Fibroblast of mammary gland (primary cell): Measurements from ENCODE around the gene KIF12.

Source experiments
- DNase-seq: peaks from one replicate; pipeline ENCODE4 v3.0.0-alpha.2; 2010; ENCODE audit warnings: low read depth
- H3K4me3 ChIP-seq: 2 replicates; pipeline ENCODE4 v1.5.1; 2011; ENCODE audit warnings: low read depth, mild to moderate bottlenecking, low read length, moderate library complexity; ENCODE audit not compliant: control insufficient read depth
- TF ChIP-seq, protein P1 (sequence below): conservative IDR thresholded peaks from 2 replicates; pipeline ENCODE4 v1.5.1; 2011; ENCODE audit warnings: low read depth, low read length, inconsistent platforms; ENCODE audit not compliant: control insufficient read depth, insufficient read depth

KIF12 gene

GRCh38 chr9:114059047-114059803, 39.9 kb downstream of the KIF12 start:
- TF ChIP-seq, protein P1, sequence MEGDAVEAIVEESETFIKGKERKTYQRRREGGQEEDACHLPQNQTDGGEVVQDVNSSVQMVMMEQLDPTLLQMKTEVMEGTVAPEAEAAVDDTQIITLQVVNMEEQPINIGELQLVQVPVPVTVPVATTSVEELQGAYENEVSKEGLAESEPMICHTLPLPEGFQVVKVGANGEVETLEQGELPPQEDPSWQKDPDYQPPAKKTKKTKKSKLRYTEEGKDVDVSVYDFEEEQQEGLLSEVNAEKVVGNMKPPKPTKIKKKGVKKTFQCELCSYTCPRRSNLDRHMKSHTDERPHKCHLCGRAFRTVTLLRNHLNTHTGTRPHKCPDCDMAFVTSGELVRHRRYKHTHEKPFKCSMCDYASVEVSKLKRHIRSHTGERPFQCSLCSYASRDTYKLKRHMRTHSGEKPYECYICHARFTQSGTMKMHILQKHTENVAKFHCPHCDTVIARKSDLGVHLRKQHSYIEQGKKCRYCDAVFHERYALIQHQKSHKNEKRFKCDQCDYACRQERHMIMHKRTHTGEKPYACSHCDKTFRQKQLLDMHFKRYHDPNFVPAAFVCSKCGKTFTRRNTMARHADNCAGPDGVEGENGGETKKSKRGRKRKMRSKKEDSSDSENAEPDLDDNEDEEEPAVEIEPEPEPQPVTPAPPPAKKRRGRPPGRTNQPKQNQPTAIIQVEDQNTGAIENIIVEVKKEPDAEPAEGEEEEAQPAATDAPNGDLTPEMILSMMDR = no peak
- no peak for DNase-seq
- H3K4me3 ChIP-seq = no peak overlapping the region

DNA sequence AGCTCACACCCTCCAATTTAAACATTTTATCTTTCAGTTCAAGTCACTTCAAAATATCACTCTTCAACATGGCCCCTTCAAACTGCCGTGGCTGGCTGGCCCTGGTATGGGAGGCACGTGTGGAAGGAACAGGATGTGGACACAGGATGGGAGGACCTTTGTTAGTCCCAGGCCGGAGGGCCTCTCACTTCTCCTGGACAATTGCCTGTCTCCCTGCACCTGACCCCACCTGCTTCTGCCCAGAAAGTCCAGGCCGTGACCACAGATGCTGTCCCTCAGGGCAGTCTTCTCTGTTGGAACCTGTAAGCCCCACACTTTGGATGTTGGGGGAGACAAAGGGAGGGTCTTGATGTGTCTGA, 40.4 kb downstream of the KIF12 start:
- H3K4me3 ChIP-seq = no peak overlapping the region
- TF ChIP-seq, protein P1 = no peak
- no peak for DNase-seq

- no peak overlapping the region for H3K4me3 ChIP-seq
- no peak for DNase-seq
- TF ChIP-seq, protein P1 = no peak
Observed at GRCh38 chr9:114057161-114057885, 41.8 kb downstream of the KIF12 start.

DNA sequence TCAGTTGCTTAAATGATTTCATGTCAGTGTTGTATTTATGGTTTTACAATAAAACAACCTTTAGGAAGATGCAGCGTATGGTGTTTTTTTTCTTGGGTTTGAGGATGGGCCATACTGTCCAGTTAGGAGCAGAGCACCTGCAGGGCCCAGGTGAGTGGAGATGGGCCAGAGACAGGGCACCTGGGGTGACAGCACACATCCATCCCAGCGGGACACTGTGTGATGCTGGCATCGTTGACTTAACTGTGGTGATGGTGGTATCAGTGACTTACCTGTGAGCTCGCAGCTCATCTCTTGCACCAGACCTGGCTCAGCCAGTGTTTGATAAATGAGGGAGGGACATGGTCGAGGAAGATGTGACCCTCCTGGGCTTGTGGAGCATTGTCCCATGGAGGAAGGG, 42.6 kb downstream of the KIF12 start:
- H3K4me3 ChIP-seq = no peak overlapping the region
- TF ChIP-seq, protein P1 = no peak
- DNase-seq = no peak

DNA sequence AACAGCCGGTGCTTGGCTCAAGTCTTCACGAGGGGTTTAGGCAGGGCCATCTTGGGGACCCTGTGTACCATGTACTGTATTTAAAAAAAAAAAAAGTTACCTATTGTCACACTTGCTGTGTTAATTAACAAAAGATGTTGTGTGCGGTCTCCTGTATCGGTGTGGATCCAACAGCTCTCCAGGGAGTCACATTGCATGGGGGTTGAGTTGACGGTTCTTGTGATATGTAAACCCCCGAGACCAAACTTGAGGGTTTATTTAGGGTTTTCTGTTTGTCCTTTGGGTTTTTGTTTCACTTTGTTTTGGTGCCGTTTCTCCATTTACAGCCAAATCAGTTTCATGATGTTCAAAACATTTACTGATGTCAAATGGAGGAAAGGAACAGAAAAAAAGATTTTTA, 43.2 kb downstream of the KIF12 start:
- TF ChIP-seq, protein P1 = no peak
- H3K4me3 ChIP-seq = no peak overlapping the region
- DNase-seq = no peak

DNA sequence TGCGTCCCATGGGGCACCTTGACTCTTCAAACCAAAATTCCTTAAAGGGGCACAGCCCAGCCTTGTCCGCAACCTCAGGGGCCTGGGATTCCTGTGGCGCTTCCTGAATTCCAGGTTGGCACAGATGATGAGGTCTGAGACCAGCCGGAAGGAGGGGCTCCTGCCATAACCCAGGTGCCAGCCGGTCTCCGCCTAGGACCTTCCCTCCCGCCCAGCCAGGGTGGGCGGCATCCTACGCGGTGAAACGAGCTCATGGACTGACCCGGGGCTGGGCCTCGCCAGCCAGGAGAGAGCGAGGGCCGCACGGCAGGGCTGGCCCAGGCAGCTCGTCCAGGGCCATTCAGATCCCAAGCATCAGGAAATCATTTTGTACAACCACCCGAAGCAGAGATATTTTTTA, 44.0 kb downstream of the KIF12 start:
- no peak overlapping the region for H3K4me3 ChIP-seq
- TF ChIP-seq, protein P1 = no peak
- no peak for DNase-seq

DNA sequence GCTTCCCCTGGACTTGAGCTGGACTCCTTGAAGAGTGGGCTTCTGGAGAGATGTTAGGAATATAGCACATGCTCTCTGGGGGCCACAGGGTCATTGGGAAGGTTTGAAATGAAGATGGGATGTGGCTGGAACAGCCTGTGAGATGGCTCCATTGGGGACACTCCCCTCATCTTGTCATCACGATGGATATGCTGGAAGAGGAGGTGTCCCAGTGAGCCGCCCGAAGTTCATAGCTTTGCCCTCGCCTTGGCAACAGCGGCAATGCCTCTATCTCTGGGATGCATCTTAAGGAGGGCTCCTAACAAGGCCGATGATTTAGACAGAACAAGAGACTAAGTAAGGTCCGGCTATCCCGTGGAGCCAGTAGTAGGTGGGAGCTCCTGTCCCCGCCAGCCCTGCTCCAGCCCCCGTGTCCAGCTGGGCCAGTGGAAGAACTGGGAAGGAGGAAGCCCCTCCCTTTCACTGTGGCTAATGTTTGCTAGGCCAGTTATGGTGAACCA, 44.9 kb downstream of the KIF12 start:
- H3K4me3 ChIP-seq = no peak overlapping the region
- no peak for DNase-seq
- TF ChIP-seq, protein P1 = no peak
